Sigmoid colon (tissue), 7 donors: ENCODE results near the gene ARHGAP10. TPM values are rescaled to one million over a fixed set of nuclear protein-coding genes. Genes with fewer than 3 reads are reported as not detected.

ENCODE experiments used
- DNase-seq: peaks from one replicate; pipeline ENCODE4 v3.0.0-alpha.2; 2019
- H3K27ac ChIP-seq, 4 donors: fragments of 200-600 bp; sonication (generic); one replicate each; pipeline ENCODE4 v1.5.1; 2016 to 2019; ENCODE audit warnings: mild to moderate bottlenecking in 1 of 4
- H3K27me3 ChIP-seq, 3 donors: fragments of 200-600 bp; sonication (generic); one replicate each; pipeline ENCODE4 v1.5.1; 2019; ENCODE audit warnings: mild to moderate bottlenecking in 1 of 3
- H3K36me3 ChIP-seq, 4 donors: fragments of 200-600 bp; sonication (generic); one replicate each; pipeline ENCODE4 v1.5.1; 2016 to 2019
- H3K4me1 ChIP-seq, 4 donors: fragments of 200-600 bp; sonication (generic); one replicate each; pipeline ENCODE4 v1.5.1; 2017 to 2019
- H3K4me3 ChIP-seq, 4 donors: fragments of 200-600 bp; sonication (generic); one replicate each; pipeline ENCODE4 v1.5.1; 2017 to 2019; ENCODE audit warnings: mild to moderate bottlenecking in 2 of 4, moderate library complexity in 1 of 4
- H3K9me3 ChIP-seq, 4 donors: fragments of 200-600 bp in 3 of 4; sonication (generic) in 3 of 4; one replicate each; pipeline versions ENCODE4 v1.5.1 to v1.6.1; 2013 to 2019
- CTCF ChIP-seq, 4 experiments: fragments of 450-650 bp in 3 of 4; fragments of 200-600 bp in 1 of 4; IDR thresholded peaks; one replicate each; pipeline ENCODE4 v1.5.1; 2016 to 2019; ENCODE audit warnings: antibody characterized with exemption in 4 of 4, mild to moderate bottlenecking in 3 of 4, moderate library complexity in 2 of 4
- EP300 ChIP-seq, 4 donors: sonication (generic); formaldehyde crosslinking; IDR thresholded peaks; one replicate each; pipeline ENCODE4 v1.6.1; 2017; ENCODE audit warnings: antibody characterized with exemption in 4 of 4
- POLR2A ChIP-seq, 2 donors: fragments of 450-650 bp; IDR thresholded peaks; one replicate each; pipeline ENCODE4 v1.6.1; 2016; ENCODE audit warnings: antibody characterized with exemption in 2 of 2, mild to moderate bottlenecking in 2 of 2, moderate library complexity in 2 of 2
- POLR2AphosphoS5 ChIP-seq, 4 donors: sonication (generic); formaldehyde crosslinking; IDR thresholded peaks; one replicate each; pipeline ENCODE4 v1.6.1; 2017; ENCODE audit warnings: antibody characterized with exemption in 4 of 4
- whole genome bisulfite sequencing, 2 donors: extraction: QIAGEN DNeasy Blood & Tissue Kit; methylation state at CpG; one replicate each; pipeline ENCODE4 v1.1.7; 2013; 5-methylcytosine and 5-hydroxymethylcytosine counted together
- intact Hi-C: fragments of 100-400 bp; cut with DNase I; formaldehyde crosslinking; loops from one replicate; pipeline ENCODE4 v1.15.1; 2023
- polyA plus RNA-seq, 3 donors: library from polyadenylated mRNA; stranded (reverse); fragments of 200-250 nt; gene quantifications; one replicate each; pipeline ENCODE4 v1.2.3, GENCODE V29; 2013
- total RNA-seq, 4 donors: library from RNA; depleted of rRNA; stranded (reverse); fragments of >200 nt; gene quantifications; one replicate each; pipeline ENCODE4 v1.1.0, GENCODE V29; 2016
- donor health status: healthy with polysubstance abuse.
- donor health status: Bipolar disorder and iron deficiency.
- donor health status: healthy.

ARHGAP10 gene
- total and polyA plus RNA-seq, 7 donors = 3.0 to 158 (median 123) TPM

DNA sequence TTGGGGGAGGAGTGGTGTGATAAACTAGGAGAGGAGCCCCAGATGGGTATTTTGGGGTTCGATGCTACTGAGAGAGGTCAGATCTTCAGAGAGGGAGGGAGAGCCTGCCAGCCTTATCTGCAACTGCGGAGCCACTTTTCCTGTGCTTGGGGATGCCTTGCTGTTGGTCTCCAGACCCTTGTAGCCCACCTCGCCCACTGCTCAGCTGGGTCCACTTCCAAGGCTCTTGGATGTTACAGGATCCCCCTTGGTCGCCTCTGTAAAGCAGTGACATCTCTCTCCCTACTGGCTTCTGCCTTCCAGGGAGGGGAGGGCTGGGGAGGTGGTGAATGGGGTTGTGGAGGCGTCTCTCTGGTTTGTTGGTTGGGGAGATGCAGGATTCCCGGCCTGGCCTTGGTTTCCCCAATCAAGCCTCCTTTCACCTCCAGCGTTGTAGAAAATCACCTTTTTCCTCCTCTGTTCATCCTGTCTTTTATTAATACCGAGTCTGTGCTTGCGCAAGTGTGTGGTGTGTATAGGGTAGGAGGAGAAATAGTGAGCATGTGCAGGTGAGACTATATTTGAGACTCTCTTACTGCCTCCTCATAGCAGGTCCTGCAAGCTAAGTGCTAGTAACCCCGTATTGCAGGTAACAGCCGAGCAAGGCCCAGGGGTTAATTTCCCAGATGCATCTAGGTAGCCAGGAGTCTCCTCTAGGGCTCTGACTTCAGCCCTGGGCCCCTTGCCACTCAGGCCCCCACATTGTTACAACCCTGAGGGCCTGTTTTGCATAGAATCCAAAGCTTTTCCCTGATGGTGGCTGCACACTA, 337.4 kb downstream of the ARHGAP10 start:
- H3K36me3 ChIP-seq = peaks cover 10 to 52% (median 27%) of the 10 kb centered on the region in 4 donors
- H3K4me1 ChIP-seq = peaks cover 0 to 60% (median 32%) of the 10 kb centered on the region in 4 donors
- 91 to 96% methylated on average over 11 of the region's 11 CpGs for WGBS, 2 donors
- TF ChIP-seq POLR2AphosphoS5 (IDR thresholded peaks at IDR 0.05) (no peak), CTCF (IDR thresholded peaks at IDR 0.05) (no peak), POLR2A (IDR thresholded peaks at IDR 0.05) (no peak), EP300 (IDR thresholded peaks at IDR 0.05) (no peak)
- intact Hi-C loops = no loop called here
- no peaks in the 10 kb centered on the region for H3K9me3 ChIP-seq
- H3K27me3 ChIP-seq = no peaks in the 10 kb centered on the region
- H3K4me3 ChIP-seq = no peak overlapping the region
- no peak for DNase-seq
- no peak overlapping the region for H3K27ac ChIP-seq

- Histone ChIP-seq H3K36me3 (peaks cover 10 to 52% (median 24%) of the 10 kb centered on the region in 4 donors), H3K9me3 (peaks cover 0 to 1% (median 0%) of the 10 kb centered on the region in 4 donors), H3K4me1 (peaks cover 0 to 55% (median 32%) of the 10 kb centered on the region in 4 donors), H3K4me3 (no peak overlapping the region), H3K27me3 (no peaks in the 10 kb centered on the region), H3K27ac (no peak overlapping the region)
- DNase-seq = no peak
- TF ChIP-seq EP300 (IDR thresholded peaks at IDR 0.05) (no peak), POLR2A (IDR thresholded peaks at IDR 0.05) (no peak)
- 52 to 78% methylated on average over 3 of the region's 3 CpGs for WGBS, 2 donors
- intact Hi-C loops = no loop called here
Measured at GRCh38 chr4:148069895-148070178, 337.9 kb downstream of the ARHGAP10 start.

DNA sequence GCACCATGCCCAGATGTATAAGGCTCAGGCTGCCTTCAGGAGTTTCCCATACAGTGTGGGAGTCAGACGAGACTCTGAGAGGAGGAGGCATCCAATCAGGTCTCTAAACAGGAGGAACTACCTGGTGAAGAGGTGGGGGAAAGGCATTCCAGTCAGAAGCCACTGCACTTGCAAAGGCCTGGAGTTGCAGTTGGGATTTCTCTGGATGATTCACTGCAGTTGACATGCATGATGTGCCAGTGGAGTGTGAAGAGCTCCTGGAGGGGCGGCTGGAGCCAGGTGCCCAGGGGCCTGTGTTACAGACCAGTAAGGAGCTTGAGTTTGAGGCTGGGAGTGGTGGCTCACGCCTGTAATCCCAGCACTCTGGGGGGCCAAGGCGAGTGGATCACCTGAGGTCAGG, 339.1 kb downstream of the ARHGAP10 start:
- H3K9me3 ChIP-seq = peaks cover 0 to 8% (median 0%) of the 10 kb centered on the region in 4 donors
- H3K4me1 ChIP-seq = peaks cover 0 to 50% (median 32%) of the 10 kb centered on the region in 4 donors
- TF ChIP-seq POLR2A (IDR thresholded peaks at IDR 0.05) (no peak), CTCF (IDR thresholded peaks at IDR 0.05) (no peak)
- peaks cover 10 to 54% (median 26%) of the 10 kb centered on the region in 4 donors for H3K36me3 ChIP-seq
- intact Hi-C loops = no loop called here
- H3K27ac ChIP-seq = no peak overlapping the region
- no peak overlapping the region for H3K4me3 ChIP-seq
- H3K27me3 ChIP-seq = no peaks in the 10 kb centered on the region
- 89% methylated on average over 4 of the region's 4 CpGs for WGBS, 2 donors
- no peak for DNase-seq

- H3K36me3 ChIP-seq = peaks cover 10 to 62% (median 30%) of the 10 kb centered on the region in 4 donors
- no peak for DNase-seq
- no peaks in the 10 kb centered on the region for H3K27me3 ChIP-seq
- TF ChIP-seq POLR2AphosphoS5 (IDR thresholded peaks at IDR 0.05) (no peak), CTCF (IDR thresholded peaks at IDR 0.05) (no peak), EP300 (IDR thresholded peaks at IDR 0.05) (no peak), POLR2A (IDR thresholded peaks at IDR 0.05) (no peak)
- 92 to 95% methylated on average over 9 of the region's 9 CpGs for WGBS, 2 donors
- no peak overlapping the region for H3K4me3 ChIP-seq
- intact Hi-C loops = no loop called here
- H3K4me1 ChIP-seq = peaks cover 0 to 34% (median 21%) of the 10 kb centered on the region in 4 donors
- H3K9me3 ChIP-seq = peaks cover 0 to 10% (median 0%) of the 10 kb centered on the region in 4 donors
- H3K27ac ChIP-seq = no peak overlapping the region
Measured at GRCh38 chr4:148072789-148073188, 340.9 kb downstream of the ARHGAP10 start.

DNA sequence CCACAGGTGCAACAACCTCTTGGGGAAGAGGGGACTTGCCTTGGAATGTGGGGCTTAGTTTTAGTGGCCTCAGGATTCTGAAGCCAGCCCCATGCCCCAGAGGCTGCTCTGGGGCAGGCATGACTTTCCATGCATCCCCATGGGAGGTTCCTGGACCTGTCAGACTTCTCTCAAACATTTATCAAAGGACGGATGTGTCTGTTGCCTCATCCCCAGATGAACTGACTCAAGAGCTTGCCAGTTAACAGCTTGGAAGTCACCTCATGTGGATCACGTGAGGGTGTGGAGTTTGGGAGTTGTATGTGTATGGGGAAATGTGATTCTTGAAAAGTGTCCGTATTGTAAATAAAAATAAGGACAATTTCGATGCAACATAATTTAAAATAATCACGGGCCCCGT, 341.5 kb downstream of the ARHGAP10 start:
- peaks cover 0 to 10% (median 0%) of the 10 kb centered on the region in 4 donors for H3K9me3 ChIP-seq
- H3K4me3 ChIP-seq = no peak overlapping the region
- DNase-seq = no peak
- peaks cover 0 to 29% (median 21%) of the 10 kb centered on the region in 4 donors for H3K4me1 ChIP-seq
- H3K27ac ChIP-seq = no peak overlapping the region
- intact Hi-C loops = no loop called here
- WGBS, 2 donors = 91 to 96% methylated on average over 6 of the region's 6 CpGs
- H3K27me3 ChIP-seq = no peaks in the 10 kb centered on the region
- peaks cover 10 to 64% (median 32%) of the 10 kb centered on the region in 4 donors for H3K36me3 ChIP-seq
- TF ChIP-seq POLR2A (IDR thresholded peaks at IDR 0.05) (no peak), CTCF (IDR thresholded peaks at IDR 0.05) (no peak), EP300 (IDR thresholded peaks at IDR 0.05) (no peak), POLR2AphosphoS5 (IDR thresholded peaks at IDR 0.05) (no peak)
